DOHH2 (cell line): ENCODE measurements around the gene PES1.
"Not testable (repeated sequence)": the region's sequence is repeated elsewhere in the genome, so short reads cannot be mapped to it uniquely, and the experiment has no call there.

Experiments
- EZH2phosphoT487 ChIP-seq: fragments of 200-600 bp; sonication (generic); IDR thresholded peaks from 2 replicates; pipeline ENCODE4 v1.6.1; 2017; ENCODE audit warnings: borderline replicate concordance, mild to moderate bottlenecking, antibody characterized with exemption, low read length, moderate library complexity, mixed read lengths
- TF ChIP-seq, protein P1 (sequence below): fragments of 200-600 bp; sonication (generic); IDR thresholded peaks from one replicate; pipeline ENCODE4 v1.5.1; 2014; ENCODE audit warnings: antibody characterized with exemption, mild to moderate bottlenecking, low read depth, low read length; ENCODE audit not compliant: poor library complexity, severe bottlenecking

DNA sequence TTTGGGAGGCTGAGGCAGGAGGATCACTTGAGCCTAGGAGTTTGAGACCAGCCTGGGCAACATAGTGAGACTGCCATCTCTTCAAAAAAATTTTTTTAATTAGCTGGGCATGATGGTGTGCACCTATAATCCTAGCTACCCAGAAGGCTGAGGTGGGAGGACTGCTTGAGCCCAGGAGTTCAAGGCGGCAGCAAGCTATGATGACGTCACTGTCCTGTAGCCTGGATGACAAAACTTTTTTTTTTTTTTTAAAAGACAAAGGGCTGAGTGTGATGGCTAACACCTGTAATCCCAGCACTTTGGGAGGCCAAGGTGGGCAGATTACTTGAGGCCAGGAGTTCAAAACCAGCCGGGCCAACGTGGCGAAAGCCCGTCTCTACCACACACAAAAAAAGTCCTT, 28.2 kb upstream of the PES1 start:
- not testable (repeated sequence) for TF ChIP-seq EZH2phosphoT487
- TF ChIP-seq, protein P1, sequence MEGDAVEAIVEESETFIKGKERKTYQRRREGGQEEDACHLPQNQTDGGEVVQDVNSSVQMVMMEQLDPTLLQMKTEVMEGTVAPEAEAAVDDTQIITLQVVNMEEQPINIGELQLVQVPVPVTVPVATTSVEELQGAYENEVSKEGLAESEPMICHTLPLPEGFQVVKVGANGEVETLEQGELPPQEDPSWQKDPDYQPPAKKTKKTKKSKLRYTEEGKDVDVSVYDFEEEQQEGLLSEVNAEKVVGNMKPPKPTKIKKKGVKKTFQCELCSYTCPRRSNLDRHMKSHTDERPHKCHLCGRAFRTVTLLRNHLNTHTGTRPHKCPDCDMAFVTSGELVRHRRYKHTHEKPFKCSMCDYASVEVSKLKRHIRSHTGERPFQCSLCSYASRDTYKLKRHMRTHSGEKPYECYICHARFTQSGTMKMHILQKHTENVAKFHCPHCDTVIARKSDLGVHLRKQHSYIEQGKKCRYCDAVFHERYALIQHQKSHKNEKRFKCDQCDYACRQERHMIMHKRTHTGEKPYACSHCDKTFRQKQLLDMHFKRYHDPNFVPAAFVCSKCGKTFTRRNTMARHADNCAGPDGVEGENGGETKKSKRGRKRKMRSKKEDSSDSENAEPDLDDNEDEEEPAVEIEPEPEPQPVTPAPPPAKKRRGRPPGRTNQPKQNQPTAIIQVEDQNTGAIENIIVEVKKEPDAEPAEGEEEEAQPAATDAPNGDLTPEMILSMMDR, result not testable (repeated sequence)
